Mesodermal cell (in vitro differentiated cells): Measurements from ENCODE around the gene ACAD9.
"Not testable (repeated sequence)": the region's sequence is repeated elsewhere in the genome, so short reads cannot be mapped to it uniquely, and the experiment has no call there.

Experiments used
- H3K27ac ChIP-seq: 2 replicates; pipeline ENCODE4 v1.7.0; 2013; ENCODE audit warnings: mild to moderate bottlenecking, low read depth, low read length, moderate library complexity; ENCODE audit not compliant: severe bottlenecking
- H3K36me3 ChIP-seq: 2 replicates; pipeline ENCODE4 v1.7.1; 2013; ENCODE audit warnings: mild to moderate bottlenecking, low read length, moderate library complexity; ENCODE audit not compliant: control insufficient read depth, insufficient read depth
- H3K4me1 ChIP-seq: one replicate; pipeline ENCODE4 v1.7.1; 2013; ENCODE audit warnings: mild to moderate bottlenecking, low read length; ENCODE audit not compliant: insufficient read depth, control insufficient read depth, poor library complexity, severe bottlenecking
- H3K4me3 ChIP-seq: 2 replicates; pipeline ENCODE4 v1.7.0; 2013; ENCODE audit warnings: low read length, control low read depth, mild to moderate bottlenecking; ENCODE audit not compliant: insufficient read depth, poor library complexity, severe bottlenecking; ENCODE audit errors: extremely low read depth
- H3K9me3 ChIP-seq: 2 replicates; pipeline ENCODE4 v1.7.1; 2013; ENCODE audit warnings: mild to moderate bottlenecking, low read length, moderate library complexity; ENCODE audit not compliant: control insufficient read depth
- WGBS, 2 experiments: methylation state at CpG; one replicate each; pipeline ENCODE4 v1.1.5; 2013; ENCODE audit warnings: missing lambda C conversion rate in 2 of 2; ENCODE audit not compliant: insufficient coverage in 2 of 2; 5-methylcytosine and 5-hydroxymethylcytosine counted together

Gene ACAD9

DNA sequence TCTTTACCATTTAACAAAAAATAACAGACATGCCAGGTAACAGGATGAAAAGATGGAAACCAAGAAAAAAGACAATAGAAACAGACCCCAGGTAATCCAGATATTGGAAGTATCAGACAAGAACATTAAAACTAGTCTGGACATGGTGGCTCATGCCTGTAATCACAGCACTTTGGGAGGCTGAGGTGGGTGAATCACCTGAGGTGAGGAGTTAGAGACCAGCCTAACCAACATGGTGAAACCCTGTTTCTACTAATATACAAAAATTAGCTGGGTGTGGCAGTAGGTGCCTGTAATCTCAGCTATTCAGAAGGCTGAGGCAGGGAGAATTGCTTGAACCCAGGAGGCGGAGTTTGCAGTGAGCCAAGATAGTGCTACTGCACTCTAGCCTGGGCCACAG, 40.6 kb downstream of the ACAD9 start:
- H3K4me1 ChIP-seq = no peaks in the 10 kb centered on the region
- WGBS, 2 experiments = no CpG with 5 or more reads among the region's 1 CpG
- no peak overlapping the region for H3K27ac ChIP-seq
- H3K36me3 ChIP-seq = peaks cover 38% of the 10 kb centered on the region
- H3K9me3 ChIP-seq = peaks cover 36% of the 10 kb centered on the region
- no peak overlapping the region for H3K4me3 ChIP-seq

DNA sequence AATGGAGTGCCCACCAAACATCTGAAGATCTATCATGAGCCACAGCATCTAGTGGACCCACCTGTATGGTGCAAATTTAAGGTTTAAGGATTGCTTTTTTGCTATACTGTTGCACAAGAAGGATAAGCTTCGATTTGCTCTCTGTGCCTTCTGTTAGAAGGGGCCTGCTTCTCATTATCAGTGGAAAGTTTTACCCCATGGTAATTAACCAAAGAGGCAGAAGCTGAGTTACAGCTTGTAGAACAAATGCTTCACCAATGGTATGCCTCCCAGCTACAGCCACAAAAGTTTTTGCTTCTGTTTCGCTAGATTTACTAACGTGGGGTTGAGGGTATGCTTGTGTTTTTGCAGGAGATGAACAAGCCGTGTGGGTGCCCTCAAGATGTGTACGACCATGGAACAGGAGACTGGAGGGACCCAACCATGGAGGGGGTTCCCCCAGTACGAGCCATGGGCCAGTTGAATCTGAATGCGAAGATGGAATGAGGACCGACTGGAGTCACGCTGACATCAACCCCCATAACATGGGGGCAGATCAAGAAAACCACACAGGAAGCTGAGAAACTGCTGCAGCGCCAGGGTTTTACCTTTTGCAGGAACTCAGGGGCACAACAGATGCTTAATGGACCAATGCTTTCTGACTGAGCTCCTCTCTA, 43.5 kb downstream of the ACAD9 start:
- Histone ChIP-seq H3K36me3 (peaks cover 16% of the 10 kb centered on the region), H3K27ac (no peak overlapping the region), H3K4me1 (no peaks in the 10 kb centered on the region), H3K4me3 (no peak overlapping the region), H3K9me3 (peaks cover 53% of the 10 kb centered on the region)
- WGBS, 2 experiments = 86 to 96% methylated on average over 9 to 10 of the region's 10 CpGs

DNA sequence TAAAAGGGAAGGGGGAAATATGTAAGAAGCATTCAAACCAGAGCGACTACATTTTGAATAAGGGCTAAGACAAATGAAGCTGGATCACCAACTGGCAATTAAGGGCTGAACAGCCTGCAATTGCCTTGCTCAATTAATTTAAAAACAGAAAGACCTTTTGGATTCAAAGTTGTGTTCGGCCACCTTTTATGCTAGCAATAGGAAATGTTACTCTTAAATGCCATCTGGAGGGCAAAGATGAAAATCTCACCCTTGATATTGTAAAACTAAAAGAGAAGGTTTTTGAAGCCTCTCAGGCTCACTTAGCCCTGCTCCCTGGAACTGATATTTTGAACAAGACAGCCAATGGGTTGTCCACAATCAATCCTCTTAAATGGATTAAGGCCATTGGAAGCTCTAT, 44.2 kb downstream of the ACAD9 start:
- H3K27ac ChIP-seq = no peak overlapping the region
- peaks cover 10% of the 10 kb centered on the region for H3K36me3 ChIP-seq
- H3K9me3 ChIP-seq = peaks cover 56% of the 10 kb centered on the region
- H3K4me1 ChIP-seq = no peaks in the 10 kb centered on the region
- 100% methylated on average over 1 of the region's 2 CpGs for WGBS, 2 experiments
- no peak overlapping the region for H3K4me3 ChIP-seq

DNA sequence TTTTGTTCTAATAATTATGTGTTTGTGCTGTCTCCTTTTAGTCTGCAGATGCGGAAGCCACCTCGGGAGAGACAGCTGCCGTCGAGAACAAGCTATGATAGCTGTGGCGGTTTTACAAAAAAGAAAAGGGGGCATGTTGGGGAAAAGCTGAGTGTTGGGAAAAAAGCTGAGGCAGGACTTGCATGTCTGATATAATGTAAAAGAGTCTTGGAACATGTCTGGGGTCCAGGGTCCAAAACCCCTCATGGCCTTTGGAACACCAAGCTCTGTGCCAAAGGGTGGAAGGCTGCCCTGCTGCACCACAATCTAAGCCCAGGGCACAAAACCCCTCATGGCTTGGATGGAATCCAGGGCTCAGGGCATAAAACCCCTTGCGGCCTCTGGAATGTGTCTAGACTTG, 44.6 kb downstream of the ACAD9 start:
- H3K36me3 ChIP-seq, H3K4me1 ChIP-seq, H3K27ac ChIP-seq, H3K4me3 ChIP-seq: not testable (repeated sequence)
- peaks cover 56% of the 10 kb centered on the region for H3K9me3 ChIP-seq
- WGBS, 2 experiments = 100% methylated on average over 5 of the region's 6 CpGs

DNA sequence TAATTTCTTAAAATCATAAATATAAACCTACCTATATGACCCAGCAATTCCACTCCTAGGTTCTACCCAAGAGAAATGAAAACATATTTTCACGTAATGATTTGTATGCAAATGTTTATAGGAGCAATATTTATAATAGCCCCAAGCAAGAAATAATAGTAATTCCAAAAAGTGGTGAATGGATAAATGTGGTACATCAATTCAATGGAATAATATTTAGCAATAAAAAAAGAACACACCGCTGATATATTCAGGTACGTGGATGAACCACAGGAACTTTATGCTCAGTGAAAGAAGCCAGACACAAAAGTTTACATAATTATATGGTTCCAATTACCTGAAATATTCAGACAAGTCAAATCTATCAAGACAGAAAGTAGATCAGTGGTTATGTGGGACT, 49.9 kb downstream of the ACAD9 start:
- peaks cover 26% of the 10 kb centered on the region for H3K9me3 ChIP-seq
- H3K4me3 ChIP-seq = no peak overlapping the region
- WGBS, 2 experiments = no CpG with 5 or more reads among the region's 3 CpGs
- H3K4me1 ChIP-seq = no peaks in the 10 kb centered on the region
- H3K36me3 ChIP-seq = no peaks in the 10 kb centered on the region
- H3K27ac ChIP-seq = no peak overlapping the region

DNA sequence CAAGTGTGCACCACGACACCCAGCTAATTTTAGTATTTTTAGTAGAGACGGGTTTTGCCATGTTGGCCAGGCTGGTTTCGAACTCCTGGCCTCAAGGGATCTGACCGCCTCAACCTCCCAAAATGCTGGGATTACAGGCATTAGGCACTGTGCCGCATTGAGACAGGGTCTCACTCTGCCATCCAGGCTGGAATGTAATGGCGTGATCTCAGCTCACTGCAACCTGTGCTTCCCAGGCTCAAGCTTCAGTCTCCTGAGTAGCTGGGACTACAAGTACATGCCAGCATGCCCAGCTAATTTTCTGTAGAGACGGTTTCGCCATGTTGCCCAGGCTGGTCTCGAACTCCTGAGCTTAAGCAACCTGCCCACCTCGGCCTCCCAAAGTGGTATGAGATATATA, 51.6 kb downstream of the ACAD9 start:
- Histone ChIP-seq H3K4me1 (no peaks in the 10 kb centered on the region), H3K9me3 (peaks cover 11% of the 10 kb centered on the region), H3K36me3 (no peaks in the 10 kb centered on the region), H3K4me3 (no peak overlapping the region), H3K27ac (no peak overlapping the region)
- WGBS, 2 experiments = 88 to 91% methylated on average over 5 to 6 of the region's 10 CpGs

DNA sequence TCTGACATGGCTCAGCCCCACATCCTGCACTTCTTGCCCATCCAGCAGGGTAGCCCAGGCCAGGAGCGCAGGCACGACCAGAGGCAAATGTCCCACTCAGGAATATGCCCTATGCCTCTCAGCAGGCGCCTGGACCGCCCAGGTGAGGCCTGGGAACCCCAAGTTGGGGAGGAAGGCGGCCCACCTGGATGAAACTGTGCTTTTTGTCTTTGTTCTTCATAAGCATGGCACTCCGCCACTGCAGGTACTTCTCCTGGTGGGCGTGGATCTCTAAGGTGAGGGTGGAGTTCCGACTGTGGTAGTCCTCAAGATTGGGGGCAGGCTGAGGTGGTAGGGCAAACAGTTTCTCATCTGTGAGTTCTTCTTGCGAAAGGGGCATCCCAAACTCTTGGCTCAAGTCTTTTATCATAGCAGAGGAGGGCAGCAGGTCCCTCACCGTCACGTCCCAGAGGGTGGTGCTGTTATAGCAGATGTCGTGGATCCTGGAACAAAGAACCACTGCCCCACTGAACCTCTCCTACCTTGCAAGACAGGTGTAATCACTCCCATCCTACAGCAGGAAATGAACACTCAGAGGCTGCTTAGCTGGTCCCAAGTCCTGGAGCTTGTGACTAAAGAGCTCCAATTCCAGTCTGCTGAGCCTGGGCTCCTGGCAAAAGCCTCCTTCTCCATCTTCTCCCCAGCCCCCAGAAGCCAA, 53.2 kb downstream of the ACAD9 start:
- Histone ChIP-seq H3K4me1 (no peaks in the 10 kb centered on the region), H3K27ac (no peak overlapping the region), H3K36me3 (no peaks in the 10 kb centered on the region), H3K9me3 (peaks cover 4% of the 10 kb centered on the region), H3K4me3 (no peak overlapping the region)
- WGBS, 2 experiments = 67 to 91% methylated on average over 8 to 9 of the region's 12 CpGs

DNA sequence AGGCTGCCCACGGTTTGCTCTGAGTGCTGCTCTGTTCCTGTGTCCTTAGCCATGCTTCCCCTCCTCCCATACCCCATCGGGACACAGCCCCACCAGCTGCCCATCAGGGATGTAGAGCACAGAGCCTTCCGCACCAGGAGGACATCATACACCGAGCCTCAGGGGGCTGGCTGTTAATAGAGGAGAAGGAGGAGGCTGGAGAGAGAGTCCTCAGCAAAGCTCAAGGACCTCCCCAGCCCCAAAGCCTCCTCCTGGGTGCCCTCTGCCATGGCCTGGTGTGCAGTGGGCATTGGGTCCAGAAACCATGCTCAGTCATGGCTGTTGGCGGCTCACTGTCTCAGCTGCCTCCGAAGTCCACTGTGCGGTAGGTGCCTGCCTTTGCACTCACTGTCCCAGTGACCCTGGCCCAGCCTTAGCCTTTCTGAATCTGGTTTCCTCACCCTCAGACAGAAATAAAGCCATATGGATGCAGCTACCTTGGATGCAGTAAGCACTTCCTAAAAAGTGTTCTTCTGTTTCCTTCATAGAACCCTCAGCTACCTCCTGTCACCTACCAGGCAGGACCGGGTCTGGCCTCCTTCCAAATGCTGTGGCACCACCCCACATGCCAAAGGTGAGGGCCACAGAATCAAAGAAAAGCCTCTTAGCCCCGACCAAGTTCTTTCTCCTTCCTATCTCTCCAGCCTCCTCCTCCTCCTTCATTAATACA, 53.9 kb downstream of the ACAD9 start:
- no peaks in the 10 kb centered on the region for H3K36me3 ChIP-seq
- no peaks in the 10 kb centered on the region for H3K9me3 ChIP-seq
- H3K27ac ChIP-seq = no peak overlapping the region
- no peak overlapping the region for H3K4me3 ChIP-seq
- no peaks in the 10 kb centered on the region for H3K4me1 ChIP-seq
- 71 to 74% methylated on average over 6 of the region's 9 CpGs for WGBS, 2 experiments

DNA sequence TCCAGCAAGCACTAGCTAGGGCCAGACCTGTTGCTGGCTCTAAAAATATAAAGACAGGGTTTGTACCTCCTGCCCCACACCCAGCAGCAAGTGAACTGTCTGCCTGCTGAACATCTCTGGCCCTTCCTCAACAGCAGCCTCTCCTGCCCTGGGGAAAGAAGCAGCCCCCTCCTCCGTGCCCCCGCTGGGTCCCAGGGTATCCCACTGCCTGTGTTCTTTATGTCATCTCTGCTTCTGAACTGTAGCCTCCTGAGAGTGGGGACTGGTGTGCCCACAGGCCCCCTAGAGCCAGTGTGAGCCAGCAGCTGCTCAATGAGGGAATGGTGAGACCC, 54.5 kb downstream of the ACAD9 start:
- no peaks in the 10 kb centered on the region for H3K9me3 ChIP-seq
- no peak overlapping the region for H3K4me3 ChIP-seq
- H3K4me1 ChIP-seq = no peaks in the 10 kb centered on the region
- no peaks in the 10 kb centered on the region for H3K36me3 ChIP-seq
- 100% methylated on average over 1 of the region's 2 CpGs; no CpG with 5 or more reads in 1 of the 2 experiments for WGBS, 2 experiments
- H3K27ac ChIP-seq = no peak overlapping the region

DNA sequence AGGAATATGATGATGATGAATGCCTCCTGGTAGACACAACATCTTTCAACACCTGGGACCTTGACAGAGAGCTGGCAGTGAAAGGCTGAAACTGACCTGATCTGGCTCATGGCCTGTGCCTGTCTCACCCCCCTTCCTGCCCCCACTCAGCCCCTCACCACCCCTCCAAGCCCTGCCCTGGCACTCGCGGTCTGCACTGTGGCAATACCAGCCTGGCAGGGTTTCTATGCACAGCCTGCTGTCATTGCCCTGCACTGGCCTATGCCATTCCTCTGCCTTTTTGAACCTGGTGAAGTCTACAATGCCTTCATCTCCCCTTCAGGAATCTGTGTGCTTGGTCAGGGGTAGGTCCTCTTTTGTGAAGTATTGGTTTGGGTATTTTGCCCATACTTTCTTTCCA, 56.5 kb downstream of the ACAD9 start:
- no CpG with 5 or more reads among the region's 2 CpGs for WGBS, 2 experiments
- Histone ChIP-seq H3K36me3 (no peaks in the 10 kb centered on the region), H3K4me3 (no peak overlapping the region)

DNA sequence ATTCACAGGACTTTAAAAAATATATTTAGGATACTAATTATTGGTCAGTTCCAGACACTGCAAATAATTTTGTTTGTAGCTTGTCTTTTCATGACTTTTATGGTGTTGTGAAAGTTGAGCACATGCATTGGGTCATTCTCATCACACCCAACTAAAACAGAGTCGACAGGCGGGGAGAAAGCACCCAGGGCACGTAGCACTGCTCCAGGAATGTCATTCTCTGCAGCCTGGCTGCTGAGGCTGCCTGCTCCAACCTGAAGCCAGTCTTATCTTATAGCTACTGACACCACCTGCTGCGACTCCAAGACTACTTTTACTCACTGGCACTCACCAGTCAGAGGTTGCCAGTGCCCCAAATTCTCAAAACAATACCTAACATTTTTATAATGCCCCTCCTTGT, 56.9 kb downstream of the ACAD9 start:
- H3K27ac ChIP-seq = no peak overlapping the region
- 74 to 86% methylated on average over 2 of the region's 4 CpGs for WGBS, 2 experiments
- no peak overlapping the region for H3K4me3 ChIP-seq
- H3K9me3 ChIP-seq = no peaks in the 10 kb centered on the region
- no peaks in the 10 kb centered on the region for H3K36me3 ChIP-seq
- no peaks in the 10 kb centered on the region for H3K4me1 ChIP-seq

More for the DNA sequence above, 56.5 kb downstream of the ACAD9 start:
- Histone ChIP-seq H3K27ac (no peak overlapping the region), H3K4me1 (no peaks in the 10 kb centered on the region), H3K9me3 (no peaks in the 10 kb centered on the region)
